Hair follicle dermal papilla cell (primary cell): Measurements from ENCODE around the gene CDK5RAP2. TPM values are rescaled to one million over a fixed set of nuclear protein-coding genes. Genes with fewer than 3 reads are reported as not detected.

Experiments used
- total RNA-seq: library from RNA; depleted of rRNA; stranded (reverse); fragments of >200 nt; gene quantifications from 2 replicates; pipeline ENCODE4 v1.2.3, GENCODE V29; 2012

CDK5RAP2 gene
- total RNA-seq, result 22.0 and 26.9 TPM in 2 replicates

GRCh38 chr9:120580051-120580896, at the start of gene CDK5RAP2:
Gene CDK5RAP2, minus strand, starts transcription at chr9:120580167. Its CDS starts 189 bp downstream, at chr9:120579978.

Other genes with a start within 250 kb of the CDK5RAP2 start
- 9.1 and 9.8 TPM in 2 replicates for gene MEGF9, start 134.3 kb upstream of the CDK5RAP2 start, total RNA-seq
- 36.7 and 38.1 TPM in 2 replicates for gene FBXW2, start 213.2 kb upstream of the CDK5RAP2 start, total RNA-seq